Fibroblast of skin of abdomen (primary cell): ENCODE measurements around the gene POLR2E.

Experiments used
- DNase-seq: peaks from one replicate; pipeline ENCODE4 v3.0.0-alpha.2; 2013

POLR2E gene

GRCh38 chr19:1110809-1111640 is 15.8 kb upstream of the POLR2E start:
- DNase-seq, result no peak

- DNase-seq, result no peak
These were observed 14.8 kb upstream of the POLR2E start for GRCh38 chr19:1109697-1110671.

- DNase-seq, result no peak
These were observed 13.9 kb upstream of the POLR2E start for GRCh38 chr19:1109032-1109551.

GRCh38 chr19:1108291-1109031 is 13.3 kb upstream of the POLR2E start:
- DNase-seq, result no peak

GRCh38 chr19:1107661-1108261 is 12.6 kb upstream of the POLR2E start:
- DNase-seq, result no peak

- peak; percentile 33 for DNase-seq
These were observed 11.9 kb upstream of the POLR2E start for GRCh38 chr19:1106841-1107660.

- no peak for DNase-seq
These were observed 11.0 kb upstream of the POLR2E start for GRCh38 chr19:1105873-1106840.

- DNase-seq, result peak; percentile 36
These were observed 10.1 kb upstream of the POLR2E start for GRCh38 chr19:1105008-1105872.

GRCh38 chr19:1104311-1105007 is 9.3 kb upstream of the POLR2E start:
- peak; percentile 59 for DNase-seq

- DNase-seq, result peak; percentile 100
These were observed 8.6 kb upstream of the POLR2E start, which contains the start of gene GPX4 for GRCh38 chr19:1103708-1104310. GPX4 (plus strand) TSS chr19:1103994; CDS start chr19:1104044, 50 bp downstream.

- no peak for DNase-seq
These were observed 8.0 kb upstream of the POLR2E start for GRCh38 chr19:1103132-1103707.

- peak; percentile 98 for DNase-seq
These were observed 7.4 kb upstream of the POLR2E start for GRCh38 chr19:1102407-1103131.

- DNase-seq, result no peak
These were observed 6.1 kb upstream of the POLR2E start for GRCh38 chr19:1101337-1101698.

- no peak for DNase-seq
These were observed 3.2 kb upstream of the POLR2E start for GRCh38 chr19:1098177-1099051.

GRCh38 chr19:1097810-1098176 is 2.6 kb upstream of the POLR2E start:
- no peak for DNase-seq

GRCh38 chr19:1094655-1094977 is 559 bp downstream of the POLR2E start:
- no peak for DNase-seq
